DOHH2 (cell line): ENCODE measurements around the gene TNN.

Experiments
- H3F3A ChIP-seq: fragments of 200-600 bp; sonication (generic), shearing (Covaris generic); 2 replicates; pipeline ENCODE4 v1.6.0; 2016; ENCODE audit warnings: antibody characterized with exemption, mild to moderate bottlenecking; ENCODE audit not compliant: control insufficient read depth, insufficient read depth
- H3K27ac ChIP-seq: fragments of 200-600 bp; sonication (generic); 2 replicates; pipeline ENCODE4 v1.5.1; 2014; ENCODE audit warnings: low read depth, mild to moderate bottlenecking, low read length, moderate library complexity
- H3K27me3 ChIP-seq: fragments of 200-600 bp; sonication (generic); 2 replicates; pipeline ENCODE4 v1.6.1; 2014; ENCODE audit warnings: mild to moderate bottlenecking, low read length, mixed read lengths; ENCODE audit not compliant: control insufficient read depth
- H3K36me3 ChIP-seq: fragments of 200-600 bp; sonication (generic); 2 replicates; pipeline ENCODE4 v1.6.1; 2014; ENCODE audit warnings: mild to moderate bottlenecking, low read length, moderate library complexity, mixed read lengths; ENCODE audit not compliant: control insufficient read depth
- H3K4me1 ChIP-seq: fragments of 200-600 bp; sonication (generic); 2 replicates; pipeline ENCODE4 v1.6.1; 2014; ENCODE audit warnings: mild to moderate bottlenecking, low read length, mixed read lengths; ENCODE audit not compliant: control insufficient read depth
- H3K4me2 ChIP-seq: fragments of 200-600 bp; sonication (generic); 2 replicates; pipeline ENCODE4 v1.6.0; 2014; ENCODE audit warnings: mild to moderate bottlenecking, low read length, moderate library complexity
- H3K4me3 ChIP-seq: fragments of 200-600 bp; sonication (generic); 2 replicates; pipeline ENCODE4 v1.5.1; 2014; ENCODE audit warnings: mild to moderate bottlenecking, low read length, mixed read lengths
- H3K79me2 ChIP-seq: fragments of 200-600 bp; sonication (generic); 2 replicates; pipeline ENCODE4 v1.6.1; 2014; ENCODE audit warnings: mild to moderate bottlenecking, low read length, mixed read lengths; ENCODE audit not compliant: control insufficient read depth
- H3K9me2 ChIP-seq: fragments of 200-600 bp; sonication (generic); replicated peaks from 2 replicates; pipeline ENCODE4 v1.6.1; 2014; ENCODE audit warnings: mild to moderate bottlenecking, low read length, mixed read lengths; ENCODE audit not compliant: control insufficient read depth
- H3K9me3 ChIP-seq: fragments of 200-600 bp; sonication (generic); 2 replicates; pipeline ENCODE4 v1.6.1; 2014; ENCODE audit warnings: antibody characterized with exemption, low read length, mixed read lengths; ENCODE audit not compliant: control insufficient read depth, insufficient read depth
- H4K20me1 ChIP-seq: fragments of 200-600 bp; sonication (generic); 2 replicates; pipeline ENCODE4 v1.6.0; 2014; ENCODE audit warnings: low read depth, mild to moderate bottlenecking, antibody characterized with exemption, low read length, moderate library complexity; ENCODE audit not compliant: control insufficient read depth, insufficient read depth
- CTCF ChIP-seq: fragments of 200-600 bp; sonication (generic); IDR thresholded peaks from one replicate; pipeline ENCODE4 v1.5.1; 2014; ENCODE audit warnings: antibody characterized with exemption, mild to moderate bottlenecking, low read depth, low read length; ENCODE audit not compliant: poor library complexity, severe bottlenecking
- EZH2phosphoT487 ChIP-seq: fragments of 200-600 bp; sonication (generic); IDR thresholded peaks from 2 replicates; pipeline ENCODE4 v1.6.1; 2017; ENCODE audit warnings: borderline replicate concordance, mild to moderate bottlenecking, antibody characterized with exemption, low read length, moderate library complexity, mixed read lengths

The TNN gene

DNA sequence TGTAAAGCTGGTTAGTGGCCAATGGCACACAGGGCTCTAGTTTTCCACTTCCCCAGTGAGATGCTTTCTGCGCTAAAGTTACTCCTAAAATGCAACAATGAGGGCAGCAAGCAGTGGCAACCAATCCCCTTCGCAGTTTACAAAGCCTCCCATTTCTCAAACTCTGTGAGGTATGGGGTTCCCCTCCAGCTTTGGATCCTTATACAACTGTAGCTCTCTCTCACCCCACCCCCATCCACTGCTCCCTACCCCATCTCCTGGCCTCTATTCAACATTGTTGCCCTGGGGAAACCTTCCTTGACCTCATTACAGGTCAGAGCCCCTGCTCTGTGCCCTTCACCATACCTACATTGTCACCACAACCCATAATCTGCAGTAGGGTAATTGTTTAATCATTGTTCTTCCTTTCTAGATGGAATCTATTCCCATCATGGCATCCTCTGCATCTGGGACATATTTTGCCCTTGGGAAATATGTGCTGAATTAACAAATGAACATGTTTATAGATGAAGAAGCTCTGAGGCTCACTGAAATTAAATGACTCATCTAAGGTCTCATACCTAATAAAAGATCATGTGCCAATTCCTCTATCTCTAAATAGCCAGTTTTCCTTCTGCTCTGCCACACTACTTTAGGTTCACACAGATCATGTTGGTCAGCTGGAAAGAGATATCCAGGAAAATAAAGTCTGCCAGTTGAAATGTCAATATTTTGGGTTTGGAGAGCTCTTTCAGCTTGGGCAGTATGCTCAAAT is 112.4 kb downstream of the TNN start:
- Histone ChIP-seq H3K27ac (no peak overlapping the region), H3K4me2 (no peak overlapping the region), H3K27me3 (no peaks in the 10 kb centered on the region), H3K4me3 (no peak overlapping the region), H3K79me2 (peaks cover 92% of the 10 kb centered on the region), H3K9me3 (no peaks in the 10 kb centered on the region), H3K36me3 (peaks cover 90% of the 10 kb centered on the region), H4K20me1 (peaks cover 17% of the 10 kb centered on the region; the same call in 1 of the 2 replicates), H3F3A (no peaks in the 10 kb centered on the region), H3K9me2 (no peaks in the 10 kb centered on the region), H3K4me1 (peaks cover 69% of the 10 kb centered on the region)
- TF ChIP-seq CTCF (no peak), EZH2phosphoT487 (no peak)

- no peak overlapping the region for H3K27ac ChIP-seq
- no peaks in the 10 kb centered on the region for H3K27me3 ChIP-seq
- no peaks in the 10 kb centered on the region for H3K9me3 ChIP-seq
- H3K9me2 ChIP-seq, result no peaks in the 10 kb centered on the region
- no peaks in the 10 kb centered on the region for H3F3A ChIP-seq
- no peak overlapping the region for H3K4me2 ChIP-seq
- H3K4me1 ChIP-seq, result peaks cover 73% of the 10 kb centered on the region
- TF ChIP-seq EZH2phosphoT487, result no peak
- no peak for TF ChIP-seq CTCF
- peaks cover 17% of the 10 kb centered on the region; the same call in 1 of the 2 replicates for H4K20me1 ChIP-seq
- H3K79me2 ChIP-seq, result peaks cover 100% of the 10 kb centered on the region
- peaks cover 98% of the 10 kb centered on the region for H3K36me3 ChIP-seq
- H3K4me3 ChIP-seq, result no peak overlapping the region
Measured at GRCh38 chr1:175182201-175182746, 114.6 kb downstream of the TNN start.

- Histone ChIP-seq H3K27me3 (no peaks in the 10 kb centered on the region), H3K4me1 (peaks cover 74% of the 10 kb centered on the region), H3K79me2 (peaks cover 100% of the 10 kb centered on the region), H3K4me2 (no peak overlapping the region), H4K20me1 (peaks cover 24% of the 10 kb centered on the region; the same call in 1 of the 2 replicates), H3F3A (no peaks in the 10 kb centered on the region), H3K36me3 (peaks cover 98% of the 10 kb centered on the region), H3K27ac (no peak overlapping the region), H3K9me3 (no peaks in the 10 kb centered on the region), H3K9me2 (no peaks in the 10 kb centered on the region), H3K4me3 (no peak overlapping the region)
- TF ChIP-seq EZH2phosphoT487 (no peak), CTCF (no peak)
Measured at GRCh38 chr1:175183586-175183985, 116.0 kb downstream of the TNN start.
